Right lobe of liver (tissue), 6 donors: ENCODE measurements around the gene TCF4. TPM values are rescaled to one million over a fixed set of nuclear protein-coding genes. Genes with fewer than 3 reads are reported as not detected.

Source experiments
- ATAC-seq, 4 donors: fragments of 200-7000 bp; cut with Tn5 transposase; one replicate each; pipeline ENCODE4 v1.9.1; 2020; ENCODE audit warnings: mild to moderate bottlenecking in 4 of 4, moderate library complexity in 4 of 4
- DNase-seq, 3 donors: peaks; one replicate each; pipeline ENCODE4 v3.0.0-alpha.2; 2020
- H3K27ac ChIP-seq, 3 donors: fragments of 200-600 bp; one replicate each; pipeline ENCODE4 v1.8.0; 2022
- H3K27me3 ChIP-seq, 2 donors: fragments of 200-600 bp; one replicate each; pipeline ENCODE4 v1.8.0; 2022
- H3K36me3 ChIP-seq, 4 donors: fragments of 200-600 bp; sonication (generic) in 1 of 4; one replicate each; pipeline versions ENCODE4 v1.5.1 to v1.8.0; 2017 to 2022; ENCODE audit warnings: control low read depth in 1 of 4
- H3K4me1 ChIP-seq, 4 donors: fragments of 200-600 bp; sonication (generic) in 1 of 4; one replicate each; pipeline versions ENCODE4 v1.5.1 to v1.8.0; 2017 to 2022; ENCODE audit warnings: control low read depth in 1 of 4
- H3K4me3 ChIP-seq, 3 donors: fragments of 200-600 bp; one replicate each; pipeline ENCODE4 v1.8.0; 2022
- H3K9me3 ChIP-seq, 4 donors: fragments of 200-600 bp; sonication (generic) in 1 of 4; one replicate each; pipeline versions ENCODE4 v1.5.1 to v1.8.0; 2017 to 2022; ENCODE audit warnings: control low read depth in 1 of 4
- POLR2A ChIP-seq: fragments of 450-650 bp; IDR thresholded peaks from one replicate; pipeline ENCODE4 v1.6.1; 2017; ENCODE audit warnings: antibody characterized with exemption, mild to moderate bottlenecking
- WGBS: methylation state at CpG from one replicate; pipeline ENCODE4 v1.1.6; 2018; ENCODE audit warnings: low coverage, low lambda C conversion rate; ENCODE audit not compliant: insufficient coverage; ENCODE audit errors: missing lambda C conversion rate; 5-methylcytosine and 5-hydroxymethylcytosine counted together
- intact Hi-C, 2 donors: fragments of 100-400 bp; cut with DNase I; formaldehyde crosslinking; loops; one replicate each; pipeline versions ENCODE4 v1.11.2 to v1.14.1; 2022
- total RNA-seq, 6 experiments: library from RNA; depleted of rRNA in 2 of 6; stranded (reverse); fragments of >200 nt in 2 of 6; fragmentation: NEBNext Ultra II Directional in 3 of 6; extraction: Animal tissue kit (Norgen Biotek cat#: 25700) in 3 of 6; gene quantifications; one replicate each; pipeline versions ENCODE4 v1.1.0 to v1.2.4, GENCODE V29; 2016 to 2023
- TF ChIP-seq, protein P1 (sequence below), 4 donors: fragments of 200-600 bp in 3 of 4; fragments of 450-650 bp in 1 of 4; IDR thresholded peaks; one replicate each; pipeline versions ENCODE4 v1.5.1 to v1.8.0; 2016 to 2022; ENCODE audit warnings: antibody characterized with exemption in 4 of 4, mild to moderate bottlenecking in 2 of 4
- donor health status: DM: no; HTN: yes; CAD: no.
- donor health status: DM: no; HTN: no; CAD: no.
- donor health status: DM: no; HTN: no; CAD: no.
- donor health status: DM: no; HTN: yes; CAD: no.
- donor health status: DM: no; HTN: yes; CAD: no.

The TCF4 gene
- total RNA-seq, 6 experiments from 2014 or later: 8.1 to 19.5 (median 10.4) TPM

DNA sequence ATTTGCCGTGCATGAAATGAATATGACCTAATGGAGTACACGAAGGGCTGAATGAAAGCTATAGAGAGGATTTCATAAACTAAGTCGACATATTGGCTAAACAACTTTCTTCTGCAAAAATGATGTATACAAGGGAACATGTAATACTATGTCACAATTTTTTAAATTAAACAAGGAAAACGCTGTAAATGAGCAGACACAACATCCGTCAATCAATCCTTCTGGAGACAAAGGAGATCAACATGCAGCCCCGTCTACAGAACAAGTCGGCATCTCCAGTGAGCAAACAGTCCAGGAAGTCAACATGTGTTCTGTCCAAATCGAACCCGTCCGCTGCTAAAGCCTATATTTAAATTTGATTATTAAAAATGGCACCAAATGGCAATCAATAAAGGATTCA lies 180.8 kb downstream of the TCF4 start:
- Histone ChIP-seq H3K36me3 (no peaks in the 10 kb centered on the region), H3K9me3 (no peaks in the 10 kb centered on the region), H3K27ac (no peak overlapping the region), H3K27me3 (no peaks in the 10 kb centered on the region), H3K4me3 (no peak overlapping the region), H3K4me1 (no peaks in the 10 kb centered on the region)
- WGBS: 48% methylated on average over 10 of the region's 10 CpGs
- DNase-seq (no peak), ATAC-seq (no peak)
- intact Hi-C loops: no loop called here
- TF ChIP-seq, protein P1, sequence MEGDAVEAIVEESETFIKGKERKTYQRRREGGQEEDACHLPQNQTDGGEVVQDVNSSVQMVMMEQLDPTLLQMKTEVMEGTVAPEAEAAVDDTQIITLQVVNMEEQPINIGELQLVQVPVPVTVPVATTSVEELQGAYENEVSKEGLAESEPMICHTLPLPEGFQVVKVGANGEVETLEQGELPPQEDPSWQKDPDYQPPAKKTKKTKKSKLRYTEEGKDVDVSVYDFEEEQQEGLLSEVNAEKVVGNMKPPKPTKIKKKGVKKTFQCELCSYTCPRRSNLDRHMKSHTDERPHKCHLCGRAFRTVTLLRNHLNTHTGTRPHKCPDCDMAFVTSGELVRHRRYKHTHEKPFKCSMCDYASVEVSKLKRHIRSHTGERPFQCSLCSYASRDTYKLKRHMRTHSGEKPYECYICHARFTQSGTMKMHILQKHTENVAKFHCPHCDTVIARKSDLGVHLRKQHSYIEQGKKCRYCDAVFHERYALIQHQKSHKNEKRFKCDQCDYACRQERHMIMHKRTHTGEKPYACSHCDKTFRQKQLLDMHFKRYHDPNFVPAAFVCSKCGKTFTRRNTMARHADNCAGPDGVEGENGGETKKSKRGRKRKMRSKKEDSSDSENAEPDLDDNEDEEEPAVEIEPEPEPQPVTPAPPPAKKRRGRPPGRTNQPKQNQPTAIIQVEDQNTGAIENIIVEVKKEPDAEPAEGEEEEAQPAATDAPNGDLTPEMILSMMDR (IDR thresholded peaks at IDR 0.05): no peak
- TF ChIP-seq POLR2A: no peak

DNA sequence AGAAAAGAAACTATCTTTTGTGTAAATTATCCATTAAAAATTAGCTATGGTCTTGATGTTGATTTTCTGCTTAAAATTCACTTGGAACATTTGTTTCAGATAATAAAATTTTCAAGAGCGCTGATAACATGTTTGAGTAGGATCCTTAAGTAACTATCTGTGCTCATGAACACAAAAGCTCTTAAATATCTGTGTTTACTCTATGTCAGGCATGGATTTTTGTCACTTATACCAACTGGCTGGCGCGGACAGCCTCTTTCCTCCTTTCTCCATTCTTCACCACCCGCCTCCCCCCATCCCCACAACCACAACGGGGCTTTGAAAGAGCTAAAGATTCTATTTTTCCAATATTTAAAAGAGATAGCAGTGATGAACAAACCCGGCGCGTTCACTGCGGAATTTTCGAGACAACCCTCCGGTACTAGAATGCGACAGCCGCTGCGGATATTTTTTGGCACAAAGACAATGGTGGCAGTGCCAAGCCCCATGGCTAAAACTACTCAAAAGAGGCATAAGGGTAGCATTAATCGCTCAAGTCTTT lies 181.5 kb downstream of the TCF4 start:
- no peaks in the 10 kb centered on the region for H3K36me3 ChIP-seq
- no peak overlapping the region for H3K27ac ChIP-seq
- no peaks in the 10 kb centered on the region for H3K9me3 ChIP-seq
- intact Hi-C loops: no loop called here
- H3K27me3 ChIP-seq: no peaks in the 10 kb centered on the region
- TF ChIP-seq, protein P1 (IDR thresholded peaks at IDR 0.05): no peak
- TF ChIP-seq POLR2A: no peak
- H3K4me3 ChIP-seq: no peak overlapping the region
- ATAC-seq: no peak
- 61% methylated on average over 12 of the region's 15 CpGs for WGBS
- DNase-seq: no peak
- no peaks in the 10 kb centered on the region for H3K4me1 ChIP-seq

DNA sequence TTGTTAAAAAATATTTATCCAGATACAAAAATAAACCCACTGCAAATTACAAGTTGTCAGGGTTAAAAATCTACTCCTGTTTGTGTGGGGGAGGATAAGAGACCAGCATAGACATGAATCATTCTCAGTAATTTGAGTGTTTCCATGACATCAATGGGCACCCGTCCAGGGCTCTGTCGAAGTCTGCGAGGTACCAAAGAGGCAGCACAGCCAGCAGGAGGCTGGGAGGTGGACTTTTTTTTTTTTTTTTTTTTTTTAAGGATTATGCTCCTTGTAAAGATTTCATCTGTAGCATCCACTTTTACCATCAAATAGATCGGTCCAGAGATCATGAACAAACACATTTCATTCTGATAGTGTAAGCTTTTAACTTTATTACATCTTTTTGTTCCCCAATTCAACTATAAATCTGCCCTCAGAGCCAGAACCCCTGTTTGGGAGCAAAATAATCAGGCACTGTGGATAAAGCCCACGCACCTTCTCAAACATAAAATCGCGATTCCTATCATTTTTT lies 182.0 kb downstream of the TCF4 start:
- Histone ChIP-seq H3K27me3 (no peaks in the 10 kb centered on the region), H3K27ac (no peak overlapping the region), H3K4me3 (no peak overlapping the region), H3K4me1 (no peaks in the 10 kb centered on the region), H3K36me3 (no peaks in the 10 kb centered on the region), H3K9me3 (no peaks in the 10 kb centered on the region)
- ATAC-seq: peak in 3 of 4 donors; percentile 28 to 58 (median 57)
- WGBS: 43% methylated on average over 7 of the region's 7 CpGs
- intact Hi-C loops: no loop called here
- TF ChIP-seq POLR2A: no peak
- TF ChIP-seq, protein P1 (IDR thresholded peaks at IDR 0.05): no peak
- DNase-seq: peak in 2 of 3 donors; percentile 64

DNA sequence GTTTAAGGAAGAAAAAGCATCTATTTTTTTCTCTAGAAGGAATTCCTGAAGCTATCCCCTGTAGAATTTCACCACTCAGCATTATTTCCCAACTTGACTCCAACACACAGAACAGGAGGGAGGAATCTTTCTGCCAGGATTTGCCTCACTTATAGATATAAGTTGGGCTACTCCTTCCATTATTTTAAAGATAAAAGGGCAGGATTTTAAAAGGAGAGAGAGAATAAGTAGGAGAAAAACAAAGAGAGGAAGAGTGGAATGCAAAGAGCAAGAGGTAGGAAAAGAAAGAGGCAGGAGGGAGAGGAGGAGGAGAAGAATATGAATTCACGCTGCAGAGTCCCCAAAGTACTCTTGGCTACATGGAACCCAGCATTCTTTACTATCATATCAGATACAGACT lies 182.5 kb downstream of the TCF4 start:
- H3K4me3 ChIP-seq: no peak overlapping the region
- intact Hi-C loops: no loop called here
- no peaks in the 10 kb centered on the region for H3K36me3 ChIP-seq
- no peaks in the 10 kb centered on the region for H3K9me3 ChIP-seq
- H3K27me3 ChIP-seq: no peaks in the 10 kb centered on the region
- H3K27ac ChIP-seq: no peak overlapping the region
- H3K4me1 ChIP-seq: no peaks in the 10 kb centered on the region
- TF ChIP-seq, protein P1 (IDR thresholded peaks at IDR 0.05): no peak
- no peak for TF ChIP-seq POLR2A
- WGBS: 67% methylated on average over 1 of the region's 1 CpG
- no peak for ATAC-seq
- DNase-seq: no peak
